ENCODE measurements around the gene CBX4.

DNA sequence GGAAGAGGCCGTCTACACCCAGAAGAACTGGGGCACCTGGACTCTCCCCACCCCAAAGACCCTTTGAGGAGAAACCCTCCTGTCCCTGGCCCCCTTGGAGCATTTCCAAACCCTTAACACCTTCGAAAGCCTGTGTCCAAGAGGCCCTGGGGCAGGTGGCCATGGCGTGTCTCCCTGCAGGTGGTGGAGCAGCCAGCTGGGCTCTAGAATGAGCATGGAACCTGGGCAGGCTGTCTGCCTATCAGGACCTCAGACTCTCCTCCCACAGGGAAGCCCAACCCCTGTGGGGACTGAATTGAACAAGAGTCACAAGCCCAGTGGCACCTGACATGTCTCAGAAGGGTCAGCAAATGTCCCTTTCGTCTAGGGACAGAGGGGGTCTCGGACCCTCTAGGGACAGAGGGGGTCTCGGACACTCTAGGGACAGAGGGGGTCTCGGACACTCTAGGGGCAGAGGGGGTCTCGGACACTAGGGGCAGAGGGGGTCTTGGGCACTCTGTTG, 8.4 kb downstream of the CBX4 start:
- TF ChIP-seq CTCF (IDR thresholded peaks at IDR 0.05) (no peak), POLR2A (IDR thresholded peaks at IDR 0.05) (no peak)

Measured in right lobe of liver (tissue), 4 donors.